ENCODE measurements around the gene NEXN.

GRCh38 chr1:77906624-77907023 lies 18.2 kb downstream of the NEXN start:
- TF ChIP-seq FOXK2 (IDR thresholded peaks at IDR 0.05) (no peak), ELF4 (IDR thresholded peaks at IDR 0.05) (no peak), SP1 (IDR thresholded peaks at IDR 0.05) (no peak), SUZ12 (IDR thresholded peaks at IDR 0.05) (no peak), TARDBP (IDR thresholded peaks at IDR 0.05) (no peak)

Data from HEK293T (cell line).